Raji (cell line): ENCODE results near the gene TTC34.

Experiments
- POLR2A ChIP-seq: IDR thresholded peaks from 2 replicates; pipeline ENCODE4 v1.6.1; 2011; ENCODE audit warnings: low read depth, low read length, control low read depth; ENCODE audit not compliant: insufficient read depth

Gene TTC34

DNA sequence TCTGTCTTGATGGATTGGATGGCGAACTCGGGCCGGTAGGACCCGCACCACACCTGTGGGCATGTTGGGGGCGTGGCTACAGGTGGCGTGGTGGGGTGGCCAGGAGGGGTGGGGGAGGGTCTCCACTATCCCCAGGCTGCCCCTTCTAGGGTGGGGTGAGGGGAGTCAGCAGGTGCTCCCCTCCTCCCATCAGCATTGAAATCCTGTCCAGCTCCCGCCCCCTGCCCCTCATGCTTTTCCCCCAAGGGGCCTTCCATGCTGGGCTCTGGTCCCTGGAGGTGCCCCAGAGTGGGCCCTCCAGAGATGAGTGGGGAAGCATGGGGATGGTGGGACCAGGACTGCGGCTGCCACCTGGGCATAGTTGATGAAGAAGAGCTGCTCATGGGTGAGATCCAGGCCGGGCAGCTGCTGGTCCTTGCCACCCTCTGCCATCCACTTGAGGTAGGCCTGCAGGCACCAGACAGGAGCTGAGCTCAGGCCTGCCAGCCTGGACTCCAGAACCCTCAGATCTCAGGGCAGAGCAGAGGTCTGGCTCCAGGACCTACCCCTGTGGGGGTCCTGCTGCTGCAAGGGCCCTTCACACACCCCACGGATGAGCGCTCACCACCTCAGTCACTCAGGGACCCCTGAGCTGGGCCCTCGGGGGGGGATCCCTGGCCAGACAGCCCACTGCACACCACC is 209.8 kb downstream of the TTC34 start:
- TF ChIP-seq POLR2A: no peak

- no peak for TF ChIP-seq POLR2A
Observed at GRCh38 chr1:2591233-2591580, 210.3 kb downstream of the TTC34 start.

- no peak for TF ChIP-seq POLR2A
Observed at GRCh38 chr1:2590233-2591141, 211.0 kb downstream of the TTC34 start.

DNA sequence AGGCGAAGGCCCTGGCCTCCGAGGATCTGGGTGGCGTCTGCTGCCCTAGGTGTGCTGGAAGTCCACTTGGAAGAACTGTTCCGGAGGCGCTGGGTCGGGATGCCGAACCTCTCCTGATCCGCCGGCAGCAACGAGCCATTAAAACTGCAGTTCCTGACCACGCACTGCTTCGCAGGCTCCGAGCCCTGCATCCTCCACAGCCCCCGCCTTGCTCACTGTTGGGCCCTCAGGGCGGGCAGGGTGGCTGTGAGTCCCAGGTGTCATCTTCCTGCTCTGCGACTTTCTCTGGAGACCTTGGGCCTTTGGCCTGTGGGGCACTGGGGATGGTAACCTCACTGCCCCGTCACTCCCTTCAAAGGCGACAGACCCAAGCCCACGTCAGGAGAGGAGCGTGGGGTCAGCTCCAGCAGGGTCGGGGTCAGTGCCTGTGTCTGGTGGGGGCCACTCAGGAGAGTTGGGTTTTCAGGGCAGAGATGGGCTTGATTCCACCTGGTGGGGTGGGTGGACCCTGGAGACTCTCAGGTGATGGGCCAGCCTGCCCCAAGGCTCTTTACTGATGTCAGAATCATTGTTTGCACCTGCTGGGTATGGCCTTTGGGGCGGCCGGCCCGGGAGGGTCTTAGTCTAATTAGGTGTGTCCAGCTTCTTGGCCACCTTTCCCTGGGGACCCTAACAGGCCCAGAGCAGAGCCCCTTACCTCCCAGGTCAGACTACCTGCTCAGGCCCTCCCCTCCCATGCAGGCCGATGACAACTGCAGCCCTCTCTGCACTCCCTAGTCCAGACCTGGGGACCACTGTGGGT is 211.9 kb downstream of the TTC34 start:
- TF ChIP-seq POLR2A: no peak

DNA sequence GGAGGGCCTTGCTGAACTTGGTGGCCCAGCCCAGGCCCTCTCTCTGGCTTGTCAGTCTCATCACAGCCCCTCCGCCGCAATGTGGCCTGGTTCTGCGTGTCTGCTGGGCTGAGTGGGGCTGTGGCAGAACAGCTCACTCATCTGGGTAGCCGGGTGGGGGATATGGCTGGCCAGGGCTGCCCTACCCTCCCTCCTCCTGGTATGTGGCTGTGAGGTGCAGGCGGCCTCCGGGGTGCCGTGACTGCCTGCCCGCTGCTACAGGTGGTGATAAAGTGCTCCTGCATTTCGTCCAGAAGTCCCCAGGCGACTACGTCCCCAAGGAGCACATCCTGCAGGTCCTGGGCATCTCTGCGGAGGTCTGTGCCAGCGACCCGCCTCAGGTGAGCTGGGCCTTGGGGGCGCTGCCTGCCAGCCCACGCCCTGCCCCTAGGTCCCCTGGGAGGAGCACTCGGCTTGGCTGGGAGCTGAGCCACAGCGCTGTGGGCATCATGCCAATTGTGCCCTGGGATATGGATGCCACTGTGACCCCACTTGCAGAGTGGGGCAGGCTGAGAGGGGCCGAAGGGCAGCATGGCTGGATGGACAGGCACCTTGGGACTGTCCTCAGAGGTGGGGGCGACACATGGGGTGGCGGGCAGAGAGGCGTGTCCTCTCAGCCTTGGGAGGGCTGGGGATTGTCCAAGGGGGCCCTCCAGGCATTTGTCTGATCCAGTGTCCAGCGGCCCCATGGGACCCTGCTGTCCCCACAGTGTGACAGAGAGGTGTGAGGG is 212.6 kb downstream of the TTC34 start:
- no peak for TF ChIP-seq POLR2A

GRCh38 chr1:2587860-2588571 is 213.5 kb downstream of the TTC34 start:
- TF ChIP-seq POLR2A: no peak

- TF ChIP-seq POLR2A: peak; percentile 66
Observed at GRCh38 chr1:2587071-2587859, 214.2 kb downstream of the TTC34 start.

DNA sequence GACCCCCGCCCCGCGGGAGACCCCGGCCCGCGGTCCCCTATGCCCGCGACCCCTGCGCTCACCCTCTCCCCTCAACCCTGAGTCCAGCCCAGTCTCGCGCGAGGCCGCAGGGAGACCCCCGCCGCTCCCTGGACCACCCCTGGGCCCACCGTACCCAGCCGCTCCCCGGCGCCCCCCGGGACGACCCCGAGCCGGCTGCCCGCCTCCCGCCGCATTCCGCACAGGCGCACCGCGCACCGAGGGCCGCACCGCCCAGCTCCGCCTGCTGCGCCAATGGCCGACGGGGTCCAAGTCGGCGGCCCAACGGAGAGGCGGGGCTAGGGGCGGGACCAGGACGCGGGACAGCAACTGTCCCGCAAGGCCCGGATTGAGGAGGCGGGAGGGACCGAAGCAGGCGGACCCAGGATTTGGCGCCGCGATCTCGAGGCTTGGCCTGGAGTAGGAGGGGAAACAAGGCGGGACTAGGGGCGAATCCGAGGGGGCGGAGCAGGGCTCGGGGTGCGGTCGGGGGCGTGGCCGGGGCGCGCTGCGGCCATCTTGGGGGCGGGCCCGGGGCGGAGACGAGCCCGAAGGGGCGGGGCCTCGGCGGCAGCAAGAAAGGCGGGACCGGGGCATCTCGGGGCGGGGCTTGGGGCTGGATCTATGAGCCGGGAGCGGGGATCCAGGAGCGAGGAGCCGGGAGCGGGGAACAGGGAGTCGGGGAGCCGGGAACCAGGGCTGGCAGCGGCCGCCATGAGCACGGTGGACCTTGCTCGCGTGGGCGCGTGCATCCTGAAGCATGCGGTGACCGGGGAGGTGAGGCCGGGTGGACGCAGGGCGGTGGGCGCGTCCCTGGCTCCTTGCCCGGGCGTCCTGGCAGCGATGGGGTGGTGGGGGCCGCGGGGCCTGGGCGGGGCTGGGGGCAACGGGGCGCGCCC is 215.1 kb downstream of the TTC34 start, which contains the start of gene PRXL2B:
Gene PRXL2B, plus strand, starts transcription at position 624 of the 917 bp plus-strand sequence. Its CDS starts 109 bp downstream, at position 733.
- TF ChIP-seq POLR2A: peak; percentile 65
